Skin of body (tissue), 2 donors: ENCODE data around the gene DSG4. TPM values are rescaled to one million over a fixed set of nuclear protein-coding genes. Genes with fewer than 3 reads are reported as not detected.
"Not testable (repeated sequence)": the region's sequence is repeated elsewhere in the genome, so short reads cannot be mapped to it uniquely, and the experiment has no call there.

Experiments
- DNase-seq: peaks from one replicate; lab custom pipeline; 2025; lab: John Stamatoyannopoulos, UW
- total RNA-seq: library from RNA; depleted of rRNA; stranded (reverse); fragments of >200 nt; gene quantifications from one replicate; pipeline ENCODE4 v1.2.3, GENCODE V29; 2014

DSG4 gene, protein sequence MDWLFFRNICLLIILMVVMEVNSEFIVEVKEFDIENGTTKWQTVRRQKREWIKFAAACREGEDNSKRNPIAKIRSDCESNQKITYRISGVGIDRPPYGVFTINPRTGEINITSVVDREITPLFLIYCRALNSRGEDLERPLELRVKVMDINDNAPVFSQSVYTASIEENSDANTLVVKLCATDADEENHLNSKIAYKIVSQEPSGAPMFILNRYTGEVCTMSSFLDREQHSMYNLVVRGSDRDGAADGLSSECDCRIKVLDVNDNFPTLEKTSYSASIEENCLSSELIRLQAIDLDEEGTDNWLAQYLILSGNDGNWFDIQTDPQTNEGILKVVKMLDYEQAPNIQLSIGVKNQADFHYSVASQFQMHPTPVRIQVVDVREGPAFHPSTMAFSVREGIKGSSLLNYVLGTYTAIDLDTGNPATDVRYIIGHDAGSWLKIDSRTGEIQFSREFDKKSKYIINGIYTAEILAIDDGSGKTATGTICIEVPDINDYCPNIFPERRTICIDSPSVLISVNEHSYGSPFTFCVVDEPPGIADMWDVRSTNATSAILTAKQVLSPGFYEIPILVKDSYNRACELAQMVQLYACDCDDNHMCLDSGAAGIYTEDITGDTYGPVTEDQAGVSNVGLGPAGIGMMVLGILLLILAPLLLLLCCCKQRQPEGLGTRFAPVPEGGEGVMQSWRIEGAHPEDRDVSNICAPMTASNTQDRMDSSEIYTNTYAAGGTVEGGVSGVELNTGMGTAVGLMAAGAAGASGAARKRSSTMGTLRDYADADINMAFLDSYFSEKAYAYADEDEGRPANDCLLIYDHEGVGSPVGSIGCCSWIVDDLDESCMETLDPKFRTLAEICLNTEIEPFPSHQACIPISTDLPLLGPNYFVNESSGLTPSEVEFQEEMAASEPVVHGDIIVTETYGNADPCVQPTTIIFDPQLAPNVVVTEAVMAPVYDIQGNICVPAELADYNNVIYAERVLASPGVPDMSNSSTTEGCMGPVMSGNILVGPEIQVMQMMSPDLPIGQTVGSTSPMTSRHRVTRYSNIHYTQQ
- total RNA-seq = 12.5 TPM

DNA sequence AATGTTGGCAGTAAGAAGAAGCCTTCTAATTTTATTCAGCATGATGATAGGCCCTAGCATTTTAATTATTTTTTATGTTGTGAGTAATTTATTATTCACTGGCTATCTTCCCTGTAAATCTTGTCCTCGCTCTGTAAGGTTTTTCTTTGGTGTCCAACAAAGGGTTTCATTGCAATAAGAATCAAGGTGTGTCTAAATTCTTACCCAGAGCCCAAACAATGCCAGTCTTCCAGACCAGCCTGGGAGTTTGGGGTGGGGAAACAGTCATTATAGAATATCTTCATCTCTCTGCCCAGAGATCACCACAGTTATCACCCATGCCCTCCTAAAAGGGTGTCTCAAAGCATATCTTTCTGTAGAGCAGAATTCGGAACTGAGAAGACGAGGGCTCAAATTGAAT is at the start of gene DSG4:
Gene DSG4 (plus strand): TSS at position 301 of the 400 bp plus-strand sequence. CDS start 135 bp downstream, outside the sequence.
- DNase-seq = no peak

DNA sequence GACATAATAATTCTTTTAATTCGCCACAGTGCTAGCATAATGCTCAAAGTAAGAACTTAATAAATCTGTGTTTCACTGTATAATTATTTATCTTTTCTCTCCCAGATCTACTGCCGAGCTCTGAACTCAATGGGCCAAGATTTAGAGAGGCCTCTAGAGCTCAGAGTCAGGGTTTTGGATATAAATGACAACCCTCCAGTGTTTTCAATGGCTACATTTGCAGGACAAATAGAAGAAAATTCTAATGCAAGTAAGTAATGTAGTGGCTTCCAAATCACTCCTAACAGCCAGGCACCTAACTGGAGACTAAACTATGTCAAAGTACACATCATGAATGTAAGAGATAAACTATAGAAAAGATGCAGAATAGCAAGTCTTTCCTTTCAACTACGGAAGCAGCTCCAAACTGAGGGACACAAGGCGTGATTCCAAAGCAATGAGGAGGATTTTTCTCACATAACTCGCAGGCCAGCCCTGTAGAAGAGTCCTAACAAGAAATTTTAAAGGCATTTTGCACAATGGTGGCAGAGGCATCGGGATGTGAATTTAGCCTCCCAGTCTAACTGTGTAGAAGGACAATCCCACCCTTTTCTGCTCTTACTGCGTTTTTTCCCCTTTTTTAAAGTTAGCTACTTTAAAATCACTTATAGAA is 46.7 kb upstream of the DSG4 start:
- no peak for DNase-seq

DNA sequence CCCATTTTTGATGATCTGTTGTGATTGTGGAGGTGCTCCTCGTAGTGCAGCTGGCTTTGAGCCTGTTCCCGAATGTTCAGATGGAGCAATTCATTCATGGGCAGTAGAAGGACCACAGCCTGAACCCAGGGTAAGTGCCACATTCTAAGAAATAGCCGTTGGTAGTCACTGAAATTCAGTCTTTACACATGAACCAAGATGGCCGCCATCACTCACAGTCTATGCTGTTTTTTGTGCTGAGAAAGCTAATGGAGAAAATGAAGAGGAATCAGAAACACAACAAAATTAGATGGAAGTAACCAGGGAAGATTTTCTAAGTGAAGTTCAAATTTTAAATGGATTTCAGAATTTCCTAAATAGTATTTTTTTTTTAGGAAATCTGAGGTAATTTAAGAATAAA is 33.1 kb upstream of the DSG4 start:
- no peak for DNase-seq

DNA sequence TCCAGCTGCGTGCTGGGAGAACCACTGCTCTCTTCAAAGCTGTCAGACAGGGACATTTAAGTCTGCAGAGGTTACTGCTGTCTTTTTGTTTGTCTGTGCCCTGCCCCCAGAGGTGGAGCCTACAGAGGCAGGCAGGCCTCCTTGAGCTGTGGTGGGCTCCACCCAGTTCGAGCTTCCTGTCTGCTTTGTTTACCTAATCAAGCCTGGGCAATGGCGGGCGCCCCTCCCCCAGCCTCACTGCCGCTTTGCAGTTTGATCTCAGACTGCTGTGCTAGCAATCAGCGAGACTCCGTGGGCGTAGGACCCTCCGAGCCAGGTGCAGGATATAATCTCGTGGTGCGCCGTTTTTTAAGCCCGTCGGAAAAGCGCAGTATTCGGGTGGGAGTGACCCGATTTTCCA is 23.2 kb upstream of the DSG4 start:
- DNase-seq = not testable (repeated sequence)

DNA sequence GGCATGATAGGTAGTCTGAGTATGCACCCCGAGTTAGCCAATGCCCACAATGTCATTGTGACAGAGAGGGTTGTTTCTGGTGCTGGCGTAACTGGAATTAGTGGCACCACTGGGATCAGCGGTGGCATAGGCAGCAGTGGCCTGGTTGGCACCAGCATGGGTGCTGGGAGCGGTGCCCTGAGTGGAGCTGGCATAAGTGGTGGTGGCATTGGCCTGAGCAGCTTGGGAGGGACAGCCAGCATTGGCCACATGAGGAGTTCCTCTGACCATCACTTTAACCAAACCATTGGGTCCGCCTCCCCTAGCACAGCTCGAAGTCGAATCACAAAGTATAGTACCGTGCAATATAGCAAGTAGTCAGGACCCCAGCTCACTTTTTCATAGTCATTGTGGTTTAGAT is 21.6 kb upstream of the DSG4 start:
- no peak for DNase-seq

DNA sequence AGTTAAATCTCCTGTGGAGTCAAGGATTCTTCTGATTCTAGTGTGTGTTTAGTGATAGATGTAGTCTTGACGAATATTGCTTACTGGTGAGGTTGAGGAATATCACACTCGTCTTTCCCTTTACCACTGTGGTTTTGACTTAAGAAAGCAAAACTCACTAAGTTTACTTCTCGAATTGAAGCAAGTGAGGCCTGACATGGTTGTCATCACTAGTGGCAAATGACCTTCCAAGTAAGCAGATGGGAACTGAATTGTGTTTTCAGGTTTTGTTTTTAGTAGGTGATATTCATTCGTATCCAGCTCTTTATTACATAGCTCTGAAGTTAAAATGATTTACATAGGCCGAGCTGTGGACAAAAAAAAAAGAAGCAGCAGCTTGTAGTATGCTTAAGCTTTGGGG is 20.6 kb upstream of the DSG4 start:
- DNase-seq = no peak

DNA sequence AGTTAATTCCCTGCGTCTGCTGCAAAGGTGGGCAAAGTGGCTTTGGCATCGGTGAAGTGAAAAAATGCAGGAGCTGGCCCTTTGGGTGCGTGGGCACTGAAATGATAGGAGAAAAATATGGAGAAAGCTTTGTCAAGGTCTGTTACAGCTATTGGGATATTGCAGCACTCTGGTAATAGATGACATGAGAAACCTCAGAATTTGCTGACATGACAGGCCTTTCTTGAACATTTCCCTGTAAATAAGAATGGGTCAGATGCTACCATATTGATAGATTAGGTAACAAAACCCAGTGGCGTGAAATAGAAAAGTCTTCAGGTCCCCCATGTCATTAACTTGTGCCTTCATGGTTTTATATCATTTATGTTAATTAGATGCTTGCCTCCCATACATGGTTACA is 12.4 kb upstream of the DSG4 start:
- no peak for DNase-seq

DNA sequence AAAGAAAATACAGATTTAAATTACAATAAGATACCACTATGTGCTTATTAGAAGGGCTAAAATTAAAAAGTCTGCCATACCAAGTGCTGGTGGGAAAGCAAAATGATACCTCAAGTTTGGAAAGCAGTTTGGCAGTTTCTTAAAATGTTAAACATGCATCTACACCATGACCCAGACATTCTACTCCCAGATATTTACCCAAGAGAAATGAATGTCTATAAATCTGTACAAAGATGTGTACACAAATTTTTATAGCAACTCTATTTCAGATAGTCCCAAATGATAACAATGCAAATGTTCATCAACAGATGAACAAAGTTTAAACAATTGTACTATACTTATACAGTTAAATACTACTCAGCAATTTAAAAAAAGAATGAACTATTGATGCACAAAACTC is 7.1 kb upstream of the DSG4 start:
- no peak for DNase-seq

DNA sequence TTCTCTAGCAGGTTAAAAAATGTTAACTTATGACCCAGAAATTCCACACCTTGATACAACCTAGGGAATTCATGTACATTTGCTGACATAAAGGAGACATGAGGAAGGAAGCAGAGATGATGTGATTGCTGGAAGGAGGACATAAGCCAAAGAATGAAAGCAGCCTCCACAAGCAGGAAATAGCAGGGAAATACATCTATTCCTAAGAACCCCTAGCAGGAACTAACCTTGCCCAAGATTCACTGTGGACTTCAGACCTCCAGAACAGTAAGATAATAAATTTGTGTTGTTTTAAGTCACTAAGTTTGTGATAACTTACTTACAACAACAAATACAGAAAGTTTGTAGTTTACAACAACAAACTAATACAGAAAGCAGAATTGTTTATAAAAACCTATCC is 4.6 kb upstream of the DSG4 start:
- no peak for DNase-seq

DNA sequence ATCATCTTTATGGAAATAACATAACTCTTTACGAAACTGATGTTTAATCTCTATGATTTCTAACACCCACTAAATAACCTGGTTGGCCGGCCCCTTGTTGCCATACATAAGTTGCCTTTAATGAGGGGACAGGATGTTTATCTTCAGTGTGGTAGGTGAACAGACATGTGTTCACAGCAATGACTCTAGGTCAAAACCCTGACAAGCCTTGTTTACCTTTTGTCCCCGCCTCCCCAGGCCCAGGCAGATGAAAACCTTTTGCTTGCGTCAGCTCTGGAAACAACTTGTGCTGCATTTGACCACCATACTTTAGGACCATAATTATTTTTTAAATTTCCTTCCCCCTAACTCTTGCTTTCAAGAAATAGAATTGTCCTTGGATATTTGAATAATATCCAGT is 2.9 kb upstream of the DSG4 start:
- no peak for DNase-seq

DNA sequence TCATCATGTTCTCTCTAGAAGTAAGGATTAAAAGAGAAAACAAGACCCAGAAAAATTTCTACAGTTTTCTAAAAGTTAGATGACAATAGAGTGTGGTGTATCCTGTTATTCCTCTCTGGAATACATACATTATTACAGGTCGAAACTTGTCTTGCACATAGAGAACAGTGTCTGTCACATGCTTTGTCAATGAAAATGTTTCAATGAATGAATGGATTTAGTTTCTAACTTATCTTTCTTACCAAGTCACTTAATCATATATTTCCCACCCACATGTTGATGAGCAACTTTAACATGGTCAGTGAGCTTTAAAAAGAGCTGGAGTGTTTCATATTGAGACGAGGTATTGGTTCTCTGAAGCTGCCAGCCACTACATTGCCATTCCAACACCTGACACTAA is 4.3 kb downstream of the DSG4 start:
- no peak for DNase-seq

DNA sequence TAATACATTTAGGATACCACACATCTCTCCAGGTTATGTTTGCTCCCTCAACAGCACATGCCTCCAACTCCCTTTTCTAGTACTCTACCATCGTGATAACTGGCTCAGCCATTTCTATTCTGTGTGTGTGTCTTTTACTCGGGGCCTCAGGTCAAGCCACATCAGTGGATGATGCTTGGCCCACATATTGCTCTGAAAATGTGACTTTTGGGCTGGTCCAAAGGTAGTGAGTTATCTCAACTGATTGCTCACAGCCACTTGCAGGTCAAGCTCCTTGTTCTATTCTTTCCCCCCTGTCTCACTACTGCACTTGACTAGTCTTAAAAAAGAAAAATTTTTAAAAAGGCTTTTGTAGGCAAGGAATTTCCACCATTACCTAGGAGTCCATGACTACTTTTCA is 5.5 kb downstream of the DSG4 start:
- DNase-seq = no peak

DNA sequence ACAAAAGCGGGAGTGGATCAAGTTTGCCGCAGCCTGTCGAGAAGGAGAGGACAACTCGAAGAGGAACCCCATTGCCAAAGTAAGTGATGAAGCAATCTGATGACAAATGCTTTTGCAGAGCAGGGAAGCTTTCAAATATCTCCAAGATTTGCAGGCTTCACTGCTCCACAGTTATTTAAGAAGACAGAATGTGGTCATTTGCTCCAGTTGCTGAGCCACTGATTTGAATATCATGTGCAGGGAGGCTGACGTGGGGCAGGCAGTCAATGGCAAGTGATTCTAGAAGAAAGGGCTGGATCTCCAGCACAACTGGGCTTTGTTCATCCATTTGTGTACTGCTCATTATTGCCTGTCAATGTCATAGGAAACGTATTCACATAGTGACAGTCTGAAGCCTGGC is 10.2 kb downstream of the DSG4 start:
- DNase-seq = no peak

DNA sequence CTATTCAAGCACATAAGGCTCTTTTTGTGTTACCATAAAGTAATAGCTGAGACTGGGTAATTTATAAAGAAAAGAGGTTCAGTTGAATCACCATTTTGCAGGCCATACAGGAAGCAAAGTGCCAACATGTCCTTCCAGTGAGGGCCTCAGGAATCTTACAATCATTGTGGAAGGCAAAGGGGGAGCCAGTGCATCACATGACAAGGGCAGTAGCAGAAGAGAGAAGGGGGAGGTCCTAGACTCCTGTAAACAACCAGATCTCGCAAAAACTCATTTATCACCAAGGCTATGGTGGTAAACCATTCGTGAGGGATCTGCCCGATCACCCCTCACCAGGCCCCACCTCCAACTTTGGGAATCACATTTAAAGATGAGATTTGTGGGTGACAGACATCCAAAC is 16.7 kb downstream of the DSG4 start:
- no peak for DNase-seq

DNA sequence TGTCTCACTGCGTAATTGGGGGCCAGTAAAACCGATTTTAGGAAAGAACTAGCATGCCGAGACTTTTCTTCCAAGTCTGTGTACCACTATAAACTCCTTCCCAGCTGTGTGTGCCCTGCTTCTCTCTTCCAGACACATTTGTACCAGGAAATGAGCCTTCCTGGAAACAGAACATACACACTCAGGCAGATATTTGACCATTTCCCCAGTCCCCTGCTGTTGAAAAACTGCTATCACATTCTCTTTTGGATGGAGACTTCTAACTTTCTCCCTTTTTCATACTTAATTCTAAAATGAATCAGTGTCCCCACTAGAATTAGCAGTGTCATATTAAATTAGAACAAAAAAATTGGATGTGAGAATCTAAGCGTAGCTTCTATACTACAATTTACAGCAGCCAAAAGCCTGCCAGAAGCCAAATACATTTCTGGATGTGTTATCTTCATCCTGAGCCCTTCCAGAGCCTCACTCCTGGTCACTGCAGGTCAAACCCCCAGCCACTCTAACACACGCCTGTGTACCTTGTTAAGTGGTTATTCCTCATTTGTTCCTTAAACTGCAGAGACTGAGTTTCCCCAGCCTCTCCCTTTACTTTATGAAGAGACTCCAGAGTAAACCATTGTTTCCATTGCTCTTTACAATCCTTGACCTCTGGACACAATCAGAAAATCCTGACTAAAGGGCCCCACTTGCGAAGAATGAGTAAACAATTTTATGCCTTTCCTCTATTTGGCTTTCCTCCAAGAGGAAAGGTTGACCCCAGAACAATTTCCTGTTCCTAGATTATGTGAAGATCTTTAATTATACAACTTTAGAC is 20.4 kb downstream of the DSG4 start:
- DNase-seq = no peak

DNA sequence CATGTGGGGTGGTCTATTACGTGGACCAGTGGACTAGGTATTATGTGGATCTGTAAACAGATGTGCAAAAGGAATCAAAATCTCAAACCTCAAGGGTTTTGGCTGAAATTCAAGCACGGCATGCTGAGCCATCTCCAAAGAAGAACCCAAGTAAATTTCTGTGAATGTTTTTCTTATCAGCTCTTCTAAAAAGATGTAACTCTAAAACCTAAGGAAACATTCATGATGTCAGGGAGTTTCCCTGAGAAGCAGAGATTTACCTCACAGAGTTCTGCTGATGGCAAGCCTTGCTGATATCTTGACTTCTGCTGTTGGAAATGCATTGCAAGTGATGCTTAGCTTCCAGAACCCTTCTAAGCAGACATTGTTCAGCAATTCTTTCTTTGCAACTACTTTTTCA is 21.6 kb downstream of the DSG4 start:
- no peak for DNase-seq

DNA sequence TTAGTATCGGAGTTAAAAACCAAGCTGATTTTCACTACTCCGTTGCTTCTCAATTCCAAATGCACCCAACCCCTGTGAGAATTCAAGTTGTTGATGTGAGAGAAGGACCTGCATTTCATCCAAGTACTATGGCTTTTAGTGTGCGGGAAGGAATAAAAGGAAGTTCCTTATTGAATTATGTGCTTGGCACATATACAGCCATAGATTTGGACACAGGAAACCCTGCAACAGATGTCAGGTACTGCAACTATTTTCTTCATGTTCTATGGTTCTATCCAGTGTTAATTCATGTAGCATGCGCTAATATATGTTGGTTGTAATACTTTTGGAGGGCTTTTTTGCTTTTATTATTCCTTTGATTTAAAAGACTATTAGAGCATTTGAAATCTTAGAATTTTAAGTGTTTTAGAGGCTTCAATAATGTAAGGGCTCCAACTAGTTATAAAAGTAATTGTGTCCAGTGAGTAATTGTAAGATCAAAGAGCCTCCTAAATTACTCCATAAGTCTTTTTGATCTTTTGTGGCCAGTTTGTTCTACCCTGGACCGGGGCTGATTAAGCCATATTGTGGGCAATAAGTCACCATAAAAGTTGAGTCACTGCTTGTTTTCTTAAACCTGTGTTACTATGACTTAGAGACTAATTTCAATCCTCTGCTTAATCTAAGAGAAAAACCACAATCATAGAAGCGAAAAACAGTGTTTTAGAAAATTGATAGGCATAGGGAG is 22.9 kb downstream of the DSG4 start:
- DNase-seq = no peak

DNA sequence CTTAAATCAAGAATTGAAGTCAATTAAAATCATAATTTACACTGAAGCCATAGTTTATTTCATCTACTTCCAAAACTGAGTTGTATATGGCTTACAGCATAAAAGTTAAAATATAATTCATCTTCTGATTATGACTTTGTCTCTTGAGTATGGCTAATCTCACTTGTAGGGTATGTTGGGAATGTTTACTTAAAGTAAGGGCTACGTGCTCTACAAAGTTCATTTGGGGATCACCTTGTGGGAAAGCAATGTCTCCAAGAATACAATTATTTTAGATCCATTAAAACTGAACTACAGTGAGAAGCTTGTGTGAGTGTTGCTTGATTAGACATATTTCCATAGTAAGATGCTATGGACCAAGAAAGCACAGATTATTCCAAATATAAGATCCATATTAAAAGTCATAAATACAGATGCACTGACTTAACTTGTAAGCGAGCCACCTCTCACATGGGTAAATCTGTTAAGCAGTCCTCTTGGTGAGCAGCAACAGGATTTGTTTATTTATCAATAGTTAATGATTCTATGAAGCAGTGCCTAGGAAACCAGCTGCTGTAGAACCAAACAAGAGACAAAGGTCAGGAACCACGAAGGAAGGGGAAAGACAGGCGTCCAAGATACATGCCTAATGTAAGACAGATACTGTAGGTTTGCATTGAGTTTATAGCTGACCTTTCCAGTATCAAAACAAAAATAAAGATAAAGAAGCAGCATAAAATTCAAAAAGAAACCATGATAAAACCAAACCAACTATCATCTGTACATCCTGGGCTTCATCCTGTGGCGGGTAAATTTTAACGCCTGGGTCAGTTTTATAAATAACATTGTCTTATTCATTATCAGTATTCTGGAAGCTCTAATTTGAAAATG is 24.8 kb downstream of the DSG4 start:
- DNase-seq = no peak

DNA sequence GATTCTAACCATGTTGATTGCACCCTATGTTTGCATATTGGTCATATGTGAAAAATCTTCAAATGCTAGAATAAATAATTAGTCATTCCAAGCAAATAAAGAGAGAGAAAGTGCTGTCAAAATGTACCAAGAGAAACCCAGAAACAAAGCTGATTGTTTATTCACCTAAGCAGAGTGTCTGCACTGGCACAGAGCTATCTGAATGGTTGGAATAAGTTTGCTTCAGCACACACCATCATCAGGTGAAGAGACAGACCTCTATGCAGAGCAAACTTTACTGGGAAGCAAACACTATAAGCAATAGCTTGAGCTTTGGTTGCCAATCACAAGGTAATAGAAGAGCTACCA is 25.4 kb downstream of the DSG4 start:
- no peak for DNase-seq
